ENCODE data around the gene IL33. TPM values are rescaled to one million over a fixed set of nuclear protein-coding genes. Genes with fewer than 3 reads are reported as not detected.

IL33 gene
- total and polyA plus RNA-seq, 2 of the 4 experiments (the other 2 are of a cell fraction): not detected

DNA sequence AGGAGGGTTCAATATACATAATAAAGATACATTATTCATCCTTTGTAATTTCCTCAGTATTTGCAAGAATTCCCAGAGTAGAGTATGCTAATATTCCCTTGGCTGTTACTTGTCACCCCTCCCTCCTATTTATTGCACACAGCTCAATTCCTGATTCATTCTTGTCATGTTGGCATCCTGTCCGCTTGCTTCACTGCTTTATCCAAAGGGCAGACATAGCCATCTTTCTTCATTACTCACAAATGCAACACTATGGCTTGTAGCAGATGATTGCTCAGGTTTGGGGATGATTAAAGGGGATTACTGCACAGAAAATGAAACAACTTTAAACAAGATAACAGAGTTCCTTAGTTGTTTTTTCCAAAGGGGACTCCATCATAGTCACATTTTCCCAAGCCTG is 1.2 kb upstream of the IL33 start:
- no peak overlapping the region for H3K18ac ChIP-seq (ENCODE audit: low read depth, low read length)
- no peak overlapping the region for H2AFZ ChIP-seq (replicated peaks; ENCODE audit: low read length, poor library complexity)
- H3K56ac ChIP-seq (ENCODE audit: extremely low read depth, insufficient read depth, low read length): no peak overlapping the region
- no peak overlapping the region for H3K4me2 ChIP-seq (ENCODE audit: low read depth, low read length)
- intact Hi-C loops (cut with micrococcal nuclease) (no loop called here), in situ Hi-C loops (cut with MboI; ENCODE audit: low sequenced_read_pairs) (no loop called here), dilution Hi-C loops (cut with HindIII; ENCODE audit: low sequenced_read_pairs, unreplicated experiment) (no loop called here)
- H2BK5ac ChIP-seq (ENCODE audit: low read depth, low read length, poor library complexity, severe bottlenecking): no peak overlapping the region
- no peaks in the 10 kb centered on the region; the same call in 1 of the 2 replicates for H3K27me3 ChIP-seq (ENCODE audit: control insufficient read depth, insufficient read depth, low read length)
- no peak overlapping the region for H3K9ac ChIP-seq (ENCODE audit: low read depth, low read length)
- no peaks in the 10 kb centered on the region for H4K20me1 ChIP-seq (ENCODE audit: insufficient read depth, low read length)
- H3K79me1 ChIP-seq (ENCODE audit: low read depth in 1 of 2, low read length in 2 of 2): no peaks in the 10 kb centered on the region
- H3K4ac ChIP-seq (ENCODE audit: low read depth, low read length): no peak overlapping the region
- no TSS peak for BruUV-seq (replicated peaks)
- no peak overlapping the region for H2BK120ac ChIP-seq (ENCODE audit: low read depth, low read length)
- H3K14ac ChIP-seq (replicated peaks; ENCODE audit: low read depth, low read length): no peak overlapping the region
- no peak overlapping the region for H4K8ac ChIP-seq (ENCODE audit: low read depth in 2 of 2, low read length in 2 of 2)
- POLR2A ChIA-PET (ENCODE audit: unreplicated experiment): no interaction called here
- H3K4me3 ChIP-seq (ENCODE audit: insufficient read depth, low read depth, low read length): no peak overlapping the region
- H3K23ac ChIP-seq (ENCODE audit: low read depth, low read length): no peak overlapping the region
- H3K36me3 ChIP-seq (ENCODE audit: control insufficient read depth, insufficient read depth, low read length): no peaks in the 10 kb centered on the region
- no peak overlapping the region for H3K27ac ChIP-seq (ENCODE audit: insufficient read depth, low read length)
- peaks cover 2% of the 10 kb centered on the region for H3K4me1 ChIP-seq (ENCODE audit: control insufficient read depth, insufficient read depth, low read length)
- no peak overlapping the region for H2BK15ac ChIP-seq (ENCODE audit: low read depth, low read length)
- H4K91ac ChIP-seq (ENCODE audit: insufficient read depth, low read depth, low read length): no peak overlapping the region
- no peak overlapping the region for H2AK5ac ChIP-seq (ENCODE audit: low read depth, low read length)
- peaks cover 3% of the 10 kb centered on the region for H3K9me3 ChIP-seq (ENCODE audit: control insufficient read depth, insufficient read depth, low read length)
- H3K9me1 ChIP-seq (ENCODE audit: insufficient read depth, low read length): no peaks in the 10 kb centered on the region
- no peak overlapping the region for H2BK20ac ChIP-seq (ENCODE audit: low read depth, low read length)
- CTCF ChIA-PET: no interaction called here
- TF ChIP-seq RCOR1 (IDR thresholded peaks at IDR 0.05; ENCODE audit: insufficient replicate concordance, low read length) (no peak), RAD21 (IDR thresholded peaks at IDR 0.05; ENCODE audit: low read length) (no peak), SMC3 (IDR thresholded peaks at IDR 0.05; ENCODE audit: low read depth, low read length) (no peak), MAZ (IDR thresholded peaks at IDR 0.05; ENCODE audit: borderline replicate concordance, low read depth, low read length) (no peak), POLR2A (IDR thresholded peaks at IDR 0.05; ENCODE audit: low read depth, low read length) (no peak), CHD1 (IDR thresholded peaks at IDR 0.05; ENCODE audit: low read depth, low read length) (no peak), CEBPB (IDR thresholded peaks at IDR 0.05; ENCODE audit: low read depth, low read length) (no peak), MXI1 (IDR thresholded peaks at IDR 0.05; ENCODE audit: borderline replicate concordance, low read depth, low read length) (no peak), ELK1 (IDR thresholded peaks at IDR 0.05; ENCODE audit: borderline replicate concordance, low read depth, low read length) (no peak), CTCF (conservative IDR thresholded peaks at IDR 0.05; ENCODE audit: low read depth, low read length) (no peak), RFX5 (IDR thresholded peaks at IDR 0.05; ENCODE audit: low read depth, low read length) (no peak), FOS (IDR thresholded peaks at IDR 0.05; ENCODE audit: low read depth, low read length) (no peak), MAFK (IDR thresholded peaks at IDR 0.05; ENCODE audit: low read depth, low read length) (no peak)
- no CpG with 5 or more reads among the region's 1 CpG for WGBS, 2 experiments (ENCODE audit: extremely low coverage in 2 of 2, insufficient read length in 1 of 2)
- DNase-seq (peak; percentile 17), ATAC-seq (ENCODE audit: low read depth) (no peak)
- H4K5ac ChIP-seq (ENCODE audit: low read depth, low read length): no peak overlapping the region
- H2AK9ac ChIP-seq (replicated peaks; ENCODE audit: low read depth, low read length, poor library complexity): no peak overlapping the region

All from IMR-90 (cell line).